ENCODE results near the gene PTGER1. TPM values are rescaled to one million over a fixed set of nuclear protein-coding genes. Genes with fewer than 3 reads are reported as not detected.
A peak's percentile ranks its signal among the peaks of the same experiment; 100 is the strongest.

PTGER1 gene
- total and polyA plus RNA-seq, 2 donors (not counting 1 experiment from before 2014, with no cell fraction given), result 2.3 to 9.7 TPM

DNA sequence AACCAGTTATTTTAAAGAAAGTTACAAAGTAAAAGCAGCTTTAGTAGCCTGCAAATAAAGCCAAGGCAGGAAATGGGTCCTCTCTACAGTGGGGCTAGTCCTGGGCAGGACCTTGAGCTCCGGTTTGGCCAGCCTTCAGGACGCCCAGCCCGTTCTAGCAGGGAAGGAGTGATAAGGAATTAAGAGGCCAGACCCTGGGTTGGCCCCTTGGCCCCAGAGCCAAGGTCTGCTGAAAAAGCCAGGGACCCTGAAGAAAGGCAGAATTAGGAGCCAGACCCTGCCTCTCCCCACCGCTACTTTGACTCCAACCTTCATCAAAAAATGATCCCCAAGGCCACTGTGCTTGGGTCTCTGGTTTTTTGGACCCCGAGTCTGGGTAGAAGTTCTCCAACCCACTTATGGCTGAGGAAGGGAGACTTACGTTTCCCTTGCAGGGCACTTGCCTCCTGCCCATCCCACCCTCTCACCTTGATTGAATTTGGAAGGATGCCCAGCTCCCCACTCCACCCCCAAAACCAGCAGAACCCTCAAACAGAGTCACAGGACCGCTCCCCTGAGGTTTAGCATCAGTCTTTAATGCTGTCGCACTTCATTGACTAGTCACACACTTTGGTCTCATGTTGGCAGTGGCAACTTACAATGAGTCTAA, 39.2 kb upstream of the PTGER1 start:
- H3K36me3 ChIP-seq (ENCODE audit: control insufficient read depth, insufficient read depth, low read length), result peaks cover 22% of the 10 kb centered on the region
- peaks cover 21% of the 10 kb centered on the region for H3K4me1 ChIP-seq (ENCODE audit: control insufficient read depth, extremely low read depth, insufficient read depth, low read length)
- no peaks in the 10 kb centered on the region for H3K27me3 ChIP-seq (ENCODE audit: control insufficient read depth, insufficient read depth, low read length)
- peak overlapping the region in 1 of 4 experiments; percentile 96 for H3K4me3 ChIP-seq (replicated peaks in 1 of 4; ENCODE audit: control extremely low read depth in 1 of 4, insufficient read depth in 1 of 4, low read depth in 3 of 4, low read length in 4 of 4)
- no peaks in the 10 kb centered on the region for H4K20me1 ChIP-seq (ENCODE audit: control insufficient read depth, extremely low read depth, insufficient read depth, low read length)
- no peak overlapping the region for H3K9ac ChIP-seq (ENCODE audit: insufficient read depth, low read length)
- no peaks in the 10 kb centered on the region for H3K9me3 ChIP-seq (ENCODE audit: control insufficient read depth, insufficient read depth, low read depth, low read length)
- DNase-seq (ENCODE audit: low read depth in 2 of 2), result no peak
- H3K27ac ChIP-seq (ENCODE audit: insufficient read depth, low read length), result peak overlapping the region; percentile 28
- peaks cover 39% of the 10 kb centered on the region for H3K79me2 ChIP-seq (ENCODE audit: control insufficient read depth, insufficient read depth, low read length)
- H3K4me2 ChIP-seq (ENCODE audit: extremely low read depth, insufficient read depth, low read length), result no peak overlapping the region
- TF ChIP-seq, protein P1, sequence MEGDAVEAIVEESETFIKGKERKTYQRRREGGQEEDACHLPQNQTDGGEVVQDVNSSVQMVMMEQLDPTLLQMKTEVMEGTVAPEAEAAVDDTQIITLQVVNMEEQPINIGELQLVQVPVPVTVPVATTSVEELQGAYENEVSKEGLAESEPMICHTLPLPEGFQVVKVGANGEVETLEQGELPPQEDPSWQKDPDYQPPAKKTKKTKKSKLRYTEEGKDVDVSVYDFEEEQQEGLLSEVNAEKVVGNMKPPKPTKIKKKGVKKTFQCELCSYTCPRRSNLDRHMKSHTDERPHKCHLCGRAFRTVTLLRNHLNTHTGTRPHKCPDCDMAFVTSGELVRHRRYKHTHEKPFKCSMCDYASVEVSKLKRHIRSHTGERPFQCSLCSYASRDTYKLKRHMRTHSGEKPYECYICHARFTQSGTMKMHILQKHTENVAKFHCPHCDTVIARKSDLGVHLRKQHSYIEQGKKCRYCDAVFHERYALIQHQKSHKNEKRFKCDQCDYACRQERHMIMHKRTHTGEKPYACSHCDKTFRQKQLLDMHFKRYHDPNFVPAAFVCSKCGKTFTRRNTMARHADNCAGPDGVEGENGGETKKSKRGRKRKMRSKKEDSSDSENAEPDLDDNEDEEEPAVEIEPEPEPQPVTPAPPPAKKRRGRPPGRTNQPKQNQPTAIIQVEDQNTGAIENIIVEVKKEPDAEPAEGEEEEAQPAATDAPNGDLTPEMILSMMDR (conservative IDR thresholded peaks at IDR 0.05 in 1 of 2, IDR thresholded peaks at IDR 0.05 in 1 of 2; ENCODE audit: low read depth in 1 of 2, low read length in 2 of 2), result no peak
- TF ChIP-seq EZH2 (IDR thresholded peaks at IDR 0.05; ENCODE audit: low read length, missing control alignments), result no peak
- no peak overlapping the region for H2AFZ ChIP-seq (ENCODE audit: low read length)

DNA sequence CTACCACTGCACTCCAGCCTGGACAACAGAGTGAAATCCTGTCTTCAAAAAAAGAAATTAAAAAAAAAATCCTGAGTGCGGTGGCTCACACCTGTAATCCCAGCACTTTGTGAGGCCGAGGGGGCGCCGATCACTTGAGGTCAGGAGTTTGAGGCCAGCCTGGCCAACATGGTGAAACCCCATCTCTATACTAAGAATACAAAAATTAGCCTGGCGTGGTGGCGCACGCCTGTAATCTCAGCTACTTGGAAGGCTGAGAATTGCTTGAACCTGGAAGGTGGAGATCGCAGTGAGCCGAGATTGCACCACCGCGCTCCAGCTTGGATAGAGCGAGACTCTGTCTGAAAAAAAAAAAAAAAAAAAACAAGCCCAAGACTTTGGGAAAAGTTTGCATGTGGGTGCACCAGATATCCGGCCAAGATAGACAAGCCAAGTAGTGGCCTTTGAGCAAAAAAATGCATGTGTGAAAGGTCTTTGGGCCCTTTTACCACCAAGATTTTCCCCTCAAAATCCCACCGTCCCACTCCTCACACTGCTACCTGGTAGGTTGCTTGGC, 37.3 kb upstream of the PTGER1 start:
- H3K36me3 ChIP-seq (ENCODE audit: control insufficient read depth, insufficient read depth, low read length), result peaks cover 22% of the 10 kb centered on the region
- DNase-seq (ENCODE audit: low read depth in 2 of 2), result no peak
- no peaks in the 10 kb centered on the region for H3K27me3 ChIP-seq (ENCODE audit: control insufficient read depth, insufficient read depth, low read length)
- H3K27ac ChIP-seq (ENCODE audit: insufficient read depth, low read length), result no peak overlapping the region
- H3K9ac ChIP-seq (ENCODE audit: insufficient read depth, low read length), result no peak overlapping the region
- H4K20me1 ChIP-seq (ENCODE audit: control insufficient read depth, extremely low read depth, insufficient read depth, low read length), result no peaks in the 10 kb centered on the region
- no peak overlapping the region for H2AFZ ChIP-seq (ENCODE audit: low read length)
- TF ChIP-seq EZH2 (IDR thresholded peaks at IDR 0.05; ENCODE audit: low read length, missing control alignments), result no peak
- TF ChIP-seq, protein P1 (conservative IDR thresholded peaks at IDR 0.05 in 1 of 2, IDR thresholded peaks at IDR 0.05 in 1 of 2; ENCODE audit: low read depth in 1 of 2, low read length in 2 of 2), result no peak
- H3K4me2 ChIP-seq (ENCODE audit: extremely low read depth, insufficient read depth, low read length), result no peak overlapping the region
- H3K4me1 ChIP-seq (ENCODE audit: control insufficient read depth, extremely low read depth, insufficient read depth, low read length), result peaks cover 25% of the 10 kb centered on the region
- peaks cover 34% of the 10 kb centered on the region for H3K79me2 ChIP-seq (ENCODE audit: control insufficient read depth, insufficient read depth, low read length)
- H3K9me3 ChIP-seq (ENCODE audit: control insufficient read depth, insufficient read depth, low read depth, low read length), result no peaks in the 10 kb centered on the region
- H3K4me3 ChIP-seq (replicated peaks in 1 of 4; ENCODE audit: control extremely low read depth in 1 of 4, insufficient read depth in 1 of 4, low read depth in 3 of 4, low read length in 4 of 4), result no peak overlapping the region

DNA sequence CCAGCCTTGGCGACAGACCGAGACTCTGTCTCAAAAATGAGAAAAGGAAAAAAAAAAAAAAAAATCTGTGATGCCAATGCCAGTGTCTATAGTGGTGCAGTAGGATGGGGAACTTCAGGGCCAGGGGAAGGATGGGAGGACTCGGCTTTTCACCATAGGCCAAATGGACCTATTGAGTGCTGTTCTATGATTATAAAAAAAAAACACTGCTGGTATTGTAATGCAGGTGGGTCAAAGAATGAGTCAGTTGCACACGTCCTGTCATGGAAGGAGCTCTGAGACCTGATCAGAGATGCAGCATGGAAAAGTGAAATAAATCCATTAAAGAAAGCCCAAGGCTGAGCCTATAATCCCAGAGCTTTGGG, 36.1 kb upstream of the PTGER1 start:
- H4K20me1 ChIP-seq (ENCODE audit: control insufficient read depth, extremely low read depth, insufficient read depth, low read length), result no peaks in the 10 kb centered on the region
- H3K9ac ChIP-seq (ENCODE audit: insufficient read depth, low read length), result no peak overlapping the region
- no peaks in the 10 kb centered on the region for H3K27me3 ChIP-seq (ENCODE audit: control insufficient read depth, insufficient read depth, low read length)
- peaks cover 30% of the 10 kb centered on the region for H3K4me1 ChIP-seq (ENCODE audit: control insufficient read depth, extremely low read depth, insufficient read depth, low read length)
- TF ChIP-seq, protein P1 (conservative IDR thresholded peaks at IDR 0.05 in 1 of 2, IDR thresholded peaks at IDR 0.05 in 1 of 2; ENCODE audit: low read depth in 1 of 2, low read length in 2 of 2), result no peak
- TF ChIP-seq EZH2 (IDR thresholded peaks at IDR 0.05; ENCODE audit: low read length, missing control alignments), result no peak
- H2AFZ ChIP-seq (ENCODE audit: low read length), result no peak overlapping the region
- H3K27ac ChIP-seq (ENCODE audit: insufficient read depth, low read length), result peak overlapping the region; percentile 70
- no peaks in the 10 kb centered on the region for H3K9me3 ChIP-seq (ENCODE audit: control insufficient read depth, insufficient read depth, low read depth, low read length)
- no peak overlapping the region for H3K4me2 ChIP-seq (ENCODE audit: extremely low read depth, insufficient read depth, low read length)
- H3K36me3 ChIP-seq (ENCODE audit: control insufficient read depth, insufficient read depth, low read length), result peaks cover 20% of the 10 kb centered on the region
- H3K4me3 ChIP-seq (replicated peaks in 1 of 4; ENCODE audit: control extremely low read depth in 1 of 4, insufficient read depth in 1 of 4, low read depth in 3 of 4, low read length in 4 of 4), result no peak overlapping the region
- peaks cover 21% of the 10 kb centered on the region for H3K79me2 ChIP-seq (ENCODE audit: control insufficient read depth, insufficient read depth, low read length)
- DNase-seq (ENCODE audit: low read depth in 2 of 2), result no peak
